HEK293 (cell line): ENCODE results near the gene TP53I11.

Experiments
- YY1 ChIP-seq: fragments of 450-650 bp; formaldehyde crosslinking; IDR thresholded peaks from 2 replicates; pipeline ENCODE4 v1.5.1; 2018; ENCODE audit warnings: missing biosample characterization, missing genetic modification characterization
- ZFP41 ChIP-seq: fragments of 450-650 bp; formaldehyde crosslinking; IDR thresholded peaks from 2 replicates; pipeline ENCODE4 v1.5.1; 2016; ENCODE audit warnings: missing biosample characterization, missing genetic modification characterization, borderline replicate concordance
- ZNF394 ChIP-seq: fragments of 450-650 bp; formaldehyde crosslinking; IDR thresholded peaks from 2 replicates; pipeline ENCODE4 v1.5.1; 2016; ENCODE audit warnings: missing biosample characterization, missing genetic modification characterization, mild to moderate bottlenecking, moderate library complexity, borderline replicate concordance
- TF ChIP-seq, protein P1 (sequence below): fragments of 450-650 bp; formaldehyde crosslinking; IDR thresholded peaks from 2 replicates; pipeline ENCODE4 v1.5.1; 2016; ENCODE audit warnings: missing biosample characterization, missing genetic modification characterization

- TF ChIP-seq, protein P1, sequence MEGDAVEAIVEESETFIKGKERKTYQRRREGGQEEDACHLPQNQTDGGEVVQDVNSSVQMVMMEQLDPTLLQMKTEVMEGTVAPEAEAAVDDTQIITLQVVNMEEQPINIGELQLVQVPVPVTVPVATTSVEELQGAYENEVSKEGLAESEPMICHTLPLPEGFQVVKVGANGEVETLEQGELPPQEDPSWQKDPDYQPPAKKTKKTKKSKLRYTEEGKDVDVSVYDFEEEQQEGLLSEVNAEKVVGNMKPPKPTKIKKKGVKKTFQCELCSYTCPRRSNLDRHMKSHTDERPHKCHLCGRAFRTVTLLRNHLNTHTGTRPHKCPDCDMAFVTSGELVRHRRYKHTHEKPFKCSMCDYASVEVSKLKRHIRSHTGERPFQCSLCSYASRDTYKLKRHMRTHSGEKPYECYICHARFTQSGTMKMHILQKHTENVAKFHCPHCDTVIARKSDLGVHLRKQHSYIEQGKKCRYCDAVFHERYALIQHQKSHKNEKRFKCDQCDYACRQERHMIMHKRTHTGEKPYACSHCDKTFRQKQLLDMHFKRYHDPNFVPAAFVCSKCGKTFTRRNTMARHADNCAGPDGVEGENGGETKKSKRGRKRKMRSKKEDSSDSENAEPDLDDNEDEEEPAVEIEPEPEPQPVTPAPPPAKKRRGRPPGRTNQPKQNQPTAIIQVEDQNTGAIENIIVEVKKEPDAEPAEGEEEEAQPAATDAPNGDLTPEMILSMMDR = no peak
- TF ChIP-seq ZFP41 (tag by site-specific recombination) = no peak
- no peak for TF ChIP-seq ZNF394 (tag by site-specific recombination)
- TF ChIP-seq YY1 (tag by site-specific recombination) = no peak
Measured at GRCh38 chr11:44999068-44999467, 48.4 kb upstream of the TP53I11 start.
